Measurements from ENCODE around the gene TIE1.
A peak's percentile ranks its signal among the peaks of the same experiment; 100 is the strongest.
"Not testable (repeated sequence)": the region's sequence is repeated elsewhere in the genome, so short reads cannot be mapped to it uniquely, and the experiment has no call there.

Gene TIE1

DNA sequence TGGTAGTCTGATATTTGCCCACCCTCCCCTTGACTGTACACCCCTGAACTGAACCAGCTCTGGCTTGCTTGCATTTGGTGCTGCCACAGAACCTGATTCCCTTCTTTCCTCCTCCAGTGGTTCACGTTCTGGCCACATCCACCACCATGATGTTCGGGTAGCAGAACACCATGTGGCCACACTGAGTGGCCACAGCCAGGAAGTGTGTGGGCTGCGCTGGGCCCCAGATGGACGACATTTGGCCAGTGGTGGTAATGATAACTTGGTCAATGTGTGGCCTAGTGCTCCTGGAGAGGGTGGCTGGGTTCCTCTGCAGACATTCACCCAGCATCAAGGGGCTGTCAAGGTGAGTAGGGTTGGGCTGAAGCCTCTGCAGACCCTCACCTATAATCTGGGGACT, 59.8 kb downstream of the TIE1 start:
- Mint-ChIP-seq H3K9me3 (no peaks in the 10 kb centered on the region), H3K27me3 (no peaks in the 10 kb centered on the region), H3K27ac (no peak overlapping the region), H3K36me3 (ENCODE audit: low read depth) (peaks cover 66% of the 10 kb centered on the region), H3K4me3 (peak overlapping the region; percentile 95), H3K4me1 (ENCODE audit: low read depth) (peaks cover 56% of the 10 kb centered on the region)

DNA sequence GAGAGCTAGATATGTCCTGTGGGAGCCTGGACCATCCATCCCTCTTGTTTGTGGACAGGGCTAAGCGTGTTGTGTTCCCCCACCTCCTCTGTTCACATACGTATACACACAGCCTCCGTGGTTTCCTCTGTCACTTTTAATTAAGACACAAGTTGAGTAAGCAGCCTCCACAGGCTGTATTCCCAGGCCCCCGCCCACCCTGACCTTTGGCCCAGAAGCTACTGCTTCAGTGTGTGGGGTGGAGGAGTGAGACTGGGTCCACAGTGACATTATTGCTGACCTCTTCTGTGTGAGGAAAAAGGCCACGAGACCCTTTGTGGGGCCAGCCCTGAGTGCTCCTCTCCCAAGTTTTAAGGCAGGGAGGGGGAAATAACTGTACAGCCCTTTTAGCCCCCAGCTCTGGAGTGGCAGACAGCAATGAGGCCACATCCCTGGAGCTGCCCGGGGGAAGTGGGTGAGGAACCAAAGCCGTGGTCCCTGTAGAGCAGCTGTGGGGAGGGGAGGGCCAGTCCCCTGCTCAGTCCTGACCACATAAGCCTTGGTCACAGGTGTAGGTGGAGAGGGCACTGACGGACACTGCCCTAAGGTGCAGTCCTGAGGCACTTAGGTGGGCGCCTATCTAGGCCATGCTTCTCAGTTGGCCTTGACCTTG, 62.6 kb downstream of the TIE1 start:
- no peaks in the 10 kb centered on the region for H3K9me3 Mint-ChIP-seq
- no peaks in the 10 kb centered on the region for H3K27me3 Mint-ChIP-seq
- peaks cover 60% of the 10 kb centered on the region for H3K4me1 Mint-ChIP-seq (ENCODE audit: low read depth)
- H3K36me3 Mint-ChIP-seq (ENCODE audit: low read depth), result peaks cover 67% of the 10 kb centered on the region
- H3K4me3 Mint-ChIP-seq, result no peak overlapping the region
- peak overlapping the region; percentile 84 for H3K27ac Mint-ChIP-seq

GRCh38 chr1:43363935-43364525, 63.2 kb downstream of the TIE1 start:
- no peaks in the 10 kb centered on the region for H3K9me3 Mint-ChIP-seq
- no peaks in the 10 kb centered on the region for H3K27me3 Mint-ChIP-seq
- peaks cover 71% of the 10 kb centered on the region for H3K36me3 Mint-ChIP-seq (ENCODE audit: low read depth)
- peak overlapping the region; percentile 62 for H3K27ac Mint-ChIP-seq
- no peak overlapping the region for H3K4me3 Mint-ChIP-seq
- H3K4me1 Mint-ChIP-seq (ENCODE audit: low read depth), result peaks cover 67% of the 10 kb centered on the region

- Mint-ChIP-seq H3K27me3 (no peaks in the 10 kb centered on the region), H3K9me3 (no peaks in the 10 kb centered on the region), H3K36me3 (ENCODE audit: low read depth) (peaks cover 60% of the 10 kb centered on the region), H3K4me1 (ENCODE audit: low read depth) (peaks cover 62% of the 10 kb centered on the region), H3K4me3 (peak overlapping the region; percentile 93), H3K27ac (peak overlapping the region; percentile 89)
Measured at GRCh38 chr1:43365678-43366077, 64.9 kb downstream of the TIE1 start.

DNA sequence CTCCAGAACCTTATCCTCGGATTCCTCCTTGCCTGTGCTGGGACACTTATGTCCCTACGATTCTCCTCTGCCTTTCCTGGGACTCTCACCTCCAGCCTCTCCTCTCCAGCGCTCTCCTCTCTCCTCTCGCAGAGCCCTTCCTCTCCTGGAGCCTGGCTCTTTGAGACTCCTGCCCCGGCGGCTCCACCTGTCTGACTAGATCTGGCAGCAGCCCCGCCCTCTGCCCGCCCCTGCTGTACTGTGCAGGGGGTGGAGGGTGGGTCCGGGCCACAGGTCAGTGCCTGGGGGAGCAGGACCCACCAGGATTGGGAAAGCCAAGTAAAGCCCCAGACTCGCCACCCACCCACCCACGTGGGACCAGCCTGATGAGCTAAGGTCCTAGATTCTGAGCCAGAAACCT, 65.4 kb downstream of the TIE1 start:
- Mint-ChIP-seq H3K4me3 (peak overlapping the region; percentile 93), H3K9me3 (no peaks in the 10 kb centered on the region), H3K4me1 (ENCODE audit: low read depth) (peaks cover 59% of the 10 kb centered on the region), H3K36me3 (ENCODE audit: low read depth) (peaks cover 56% of the 10 kb centered on the region), H3K27ac (peak overlapping the region; percentile 89), H3K27me3 (no peaks in the 10 kb centered on the region)

- Mint-ChIP-seq H3K27me3 (no peaks in the 10 kb centered on the region), H3K4me1 (ENCODE audit: low read depth) (peaks cover 55% of the 10 kb centered on the region), H3K4me3 (peak overlapping the region; percentile 93), H3K36me3 (ENCODE audit: low read depth) (peaks cover 52% of the 10 kb centered on the region), H3K27ac (peak overlapping the region; percentile 89), H3K9me3 (no peaks in the 10 kb centered on the region)
Measured at GRCh38 chr1:43366601-43367025, 65.8 kb downstream of the TIE1 start.

DNA sequence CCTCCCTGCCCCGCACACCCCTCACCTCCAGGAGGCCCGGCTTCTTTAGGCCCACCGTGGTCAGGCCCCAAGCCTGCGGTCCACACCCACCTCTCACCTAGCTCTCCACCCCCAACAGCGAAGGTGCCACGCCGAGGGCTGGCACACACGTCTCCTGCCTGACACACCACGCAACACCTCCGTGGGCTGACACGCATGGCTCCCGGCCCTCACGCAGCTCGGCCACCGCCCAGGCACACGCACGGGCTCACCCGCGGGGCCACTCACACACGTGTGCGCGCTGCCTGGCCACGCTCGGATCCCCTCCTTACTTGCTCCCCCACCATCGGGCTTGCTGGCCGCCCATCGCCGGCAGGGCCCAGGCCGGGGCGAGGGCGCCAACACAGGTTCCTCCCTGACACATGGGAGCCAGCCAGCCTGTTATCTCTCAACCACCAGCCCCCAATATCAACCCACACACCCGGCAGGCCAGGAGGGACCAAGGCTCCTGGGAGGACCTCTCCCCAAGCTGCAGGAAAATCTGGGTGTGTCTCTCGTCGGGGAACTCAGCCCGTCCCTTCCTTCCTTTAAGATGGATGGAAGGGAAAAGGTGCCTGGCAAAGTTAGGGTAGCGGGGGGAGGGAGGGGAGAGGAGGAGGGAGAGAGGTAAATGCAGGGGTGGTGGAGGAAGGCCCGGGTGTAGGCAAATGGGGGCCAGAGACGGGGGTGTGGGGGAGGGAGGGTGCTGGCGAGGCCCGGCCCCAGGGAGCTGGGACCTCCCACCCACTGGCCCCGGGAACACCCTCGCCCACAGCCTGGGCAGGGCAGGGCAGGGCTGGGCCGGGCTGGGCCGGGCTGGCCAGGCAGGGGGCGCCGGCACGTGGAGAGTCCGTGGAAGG, 66.5 kb downstream of the TIE1 start:
- H3K27me3 Mint-ChIP-seq, result no peaks in the 10 kb centered on the region
- H3K4me1 Mint-ChIP-seq (ENCODE audit: low read depth), result peaks cover 48% of the 10 kb centered on the region
- peak overlapping the region; percentile 93 for H3K4me3 Mint-ChIP-seq
- no peaks in the 10 kb centered on the region for H3K9me3 Mint-ChIP-seq
- H3K36me3 Mint-ChIP-seq (ENCODE audit: low read depth), result peaks cover 45% of the 10 kb centered on the region
- peak overlapping the region; percentile 89 for H3K27ac Mint-ChIP-seq

DNA sequence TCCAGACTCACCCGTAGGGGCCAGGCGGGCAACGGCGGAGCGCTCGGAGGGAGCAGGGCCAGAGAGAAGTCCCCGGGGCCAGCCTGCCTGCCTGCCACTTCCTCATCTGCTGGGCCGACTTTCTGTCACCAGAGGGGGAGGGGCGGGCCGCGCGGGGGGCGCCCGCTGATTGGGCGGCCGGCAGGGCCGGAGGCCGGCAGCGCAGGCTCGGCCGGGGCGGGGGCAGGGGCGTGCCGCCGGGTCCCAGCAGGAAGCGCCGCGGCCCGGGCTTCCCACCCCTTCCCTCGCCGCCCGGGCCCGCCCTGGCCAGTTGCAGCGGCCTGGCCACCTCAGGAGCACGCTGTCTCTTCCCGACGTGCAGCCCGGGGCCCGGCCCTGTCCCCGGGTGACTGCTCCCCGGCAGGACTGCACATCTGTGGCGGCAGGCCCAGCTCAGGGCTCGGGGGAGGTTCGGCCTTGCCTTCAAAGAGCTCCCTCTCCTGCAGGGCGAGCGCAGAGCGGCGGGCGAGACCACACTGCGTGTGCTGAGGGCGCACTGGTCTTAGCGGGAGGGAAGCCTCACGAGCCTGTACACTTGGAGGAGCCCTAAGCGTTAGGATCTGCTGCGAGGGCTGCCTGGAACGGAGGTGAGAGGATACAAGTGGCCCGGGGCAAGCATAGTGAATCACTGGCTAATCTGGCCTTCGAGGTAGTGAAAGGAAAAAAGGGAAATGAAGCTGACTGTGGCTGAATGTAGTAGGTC, 67.3 kb downstream of the TIE1 start, which contains the start of gene ELOVL1:
TSS of gene ELOVL1 (minus strand) at position 108 of the 742 bp plus-strand sequence. CDS start 2,402 bp downstream, outside the sequence.
- peaks cover 43% of the 10 kb centered on the region for H3K4me1 Mint-ChIP-seq (ENCODE audit: low read depth)
- no peaks in the 10 kb centered on the region for H3K9me3 Mint-ChIP-seq
- peak within 1 kb of the TSS; percentile 95 for H3K27ac Mint-ChIP-seq
- peak within 1 kb of the TSS; percentile 95 for H3K4me3 Mint-ChIP-seq
- peaks cover 37% of the 10 kb centered on the region for H3K36me3 Mint-ChIP-seq (ENCODE audit: low read depth)
- no peaks in the 10 kb centered on the region for H3K27me3 Mint-ChIP-seq

DNA sequence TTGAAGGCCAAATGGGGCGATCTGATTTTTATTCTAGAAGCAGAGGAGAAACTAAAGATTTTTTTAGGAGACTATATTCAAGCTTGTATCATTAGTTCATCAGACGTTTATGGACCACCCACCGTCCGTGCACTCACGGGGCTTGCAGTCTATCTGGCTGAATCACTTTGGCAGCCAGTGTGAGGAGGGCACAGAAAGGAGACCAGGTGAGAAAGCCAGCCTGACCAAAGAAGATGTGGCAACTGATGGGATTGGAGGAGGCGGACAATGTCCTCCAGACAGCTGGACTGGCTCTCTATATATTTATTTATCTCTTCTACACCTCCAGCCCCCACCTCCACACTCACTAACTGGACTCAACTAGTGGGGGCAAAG, 67.9 kb downstream of the TIE1 start:
- H3K36me3 Mint-ChIP-seq (ENCODE audit: low read depth), result peaks cover 31% of the 10 kb centered on the region
- H3K4me1 Mint-ChIP-seq (ENCODE audit: low read depth), result peaks cover 38% of the 10 kb centered on the region
- H3K27me3 Mint-ChIP-seq, result no peaks in the 10 kb centered on the region
- peak overlapping the region; percentile 95 for H3K4me3 Mint-ChIP-seq
- H3K9me3 Mint-ChIP-seq, result no peaks in the 10 kb centered on the region
- H3K27ac Mint-ChIP-seq, result peak overlapping the region; percentile 95

GRCh38 chr1:43369779-43370178, 69.0 kb downstream of the TIE1 start:
- H3K27ac Mint-ChIP-seq, H3K4me3 Mint-ChIP-seq: not testable (repeated sequence)

DNA sequence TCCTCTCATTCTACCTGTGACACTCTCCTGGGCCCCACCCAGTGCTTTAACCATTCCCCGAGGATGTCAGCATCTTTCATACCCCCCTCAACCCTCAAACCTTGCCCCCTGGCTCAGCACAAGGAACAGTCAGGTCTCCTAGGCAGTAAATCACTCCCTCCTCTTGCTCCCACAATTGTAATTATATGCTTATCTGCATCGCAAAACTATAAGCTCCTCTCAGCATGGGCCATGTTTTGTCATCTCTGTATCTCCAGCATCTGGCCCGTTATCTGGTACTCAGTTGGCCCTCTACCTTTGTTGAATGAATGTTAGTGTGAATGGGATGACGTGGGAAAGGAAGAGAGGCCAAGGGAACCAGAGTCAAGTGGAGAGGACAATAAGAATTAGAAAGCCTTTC, 69.8 kb downstream of the TIE1 start:
- Mint-ChIP-seq H3K27me3 (no peaks in the 10 kb centered on the region), H3K9me3 (no peaks in the 10 kb centered on the region), H3K27ac (peak overlapping the region; percentile 6), H3K4me3 (no peak overlapping the region), H3K4me1 (ENCODE audit: low read depth) (peaks cover 31% of the 10 kb centered on the region), H3K36me3 (ENCODE audit: low read depth) (peaks cover 14% of the 10 kb centered on the region)

More at GRCh38 chr1:43369779-43370178, 69.0 kb downstream of the TIE1 start:
- Mint-ChIP-seq H3K36me3 (ENCODE audit: low read depth) (peaks cover 21% of the 10 kb centered on the region), H3K4me1 (ENCODE audit: low read depth) (peaks cover 35% of the 10 kb centered on the region)
- H3K9me3 Mint-ChIP-seq, H3K27me3 Mint-ChIP-seq: not testable (repeated sequence)

GRCh38 chr1:43372172-43372571, 71.4 kb downstream of the TIE1 start:
- no peaks in the 10 kb centered on the region for H3K27me3 Mint-ChIP-seq
- peaks cover 10% of the 10 kb centered on the region for H3K36me3 Mint-ChIP-seq (ENCODE audit: low read depth)
- no peaks in the 10 kb centered on the region for H3K9me3 Mint-ChIP-seq
- no peak overlapping the region for H3K27ac Mint-ChIP-seq
- H3K4me1 Mint-ChIP-seq (ENCODE audit: low read depth), result peaks cover 18% of the 10 kb centered on the region
- no peak overlapping the region for H3K4me3 Mint-ChIP-seq
